ENCODE results near the gene TCP11X1. TPM values are rescaled to one million over a fixed set of nuclear protein-coding genes. Genes with fewer than 3 reads are reported as not detected.

Gene TCP11X1
- total RNA-seq: not detected in 2 replicates

GRCh38 chrX:102214986-102215385 is at the start of gene TCP11X1:
TSS of gene TCP11X1 (plus strand) at chrX:102215301.

GRCh38 chrX:102246893-102247292 is 31.8 kb downstream of the TCP11X1 start, which contains the start of gene NXF2:
TSS of gene NXF2 (plus strand) at chrX:102247167. CDS start at chrX:102307079, 59,912 bp downstream.

Other genes starting within 250 kb of the TCP11X1 start
- not detected in 2 replicates for gene TCEAL2, start 89.6 kb upstream of the TCP11X1 start, total RNA-seq
- not detected in 2 replicates for gene TCEAL6, start 72.8 kb upstream of the TCP11X1 start, total RNA-seq
- not detected in 2 replicates for gene BEX5, start 59.3 kb upstream of the TCP11X1 start, total RNA-seq
- gene NXF2, start 31.9 kb downstream of the TCP11X1 start, total RNA-seq: not detected in 2 replicates
- not detected in 2 replicates for gene NXF2B, start 224.7 kb downstream of the TCP11X1 start, total RNA-seq

Data from smooth muscle cell of the umbilical artery (primary cell).